Transverse colon (tissue), 4 donors: ENCODE data around the gene POLR2E. TPM values are rescaled to one million over a fixed set of nuclear protein-coding genes. Genes with fewer than 3 reads are reported as not detected.
A peak's percentile ranks its signal among the peaks of the same experiment; 100 is the strongest.

Source experiments
- DNase-seq: peaks from one replicate; pipeline ENCODE4 v3.0.0-alpha.2; 2019
- H3K27ac ChIP-seq, 4 donors: fragments of 200-600 bp; sonication (generic); 2 replicates each; pipeline ENCODE4 v1.5.1; 2016 to 2018; ENCODE audit warnings: inconsistent platforms in 4 of 4
- H3K27me3 ChIP-seq: fragments of 200-600 bp; sonication (generic); 2 replicates; pipeline ENCODE4 v1.5.1; 2017; ENCODE audit warnings: inconsistent platforms
- H3K36me3 ChIP-seq, 4 donors: fragments of 200-600 bp; sonication (generic); 2 replicates each; pipeline ENCODE4 v1.5.1; 2017 to 2019; ENCODE audit warnings: inconsistent platforms in 4 of 4
- H3K4me1 ChIP-seq, 4 donors: fragments of 200-600 bp; sonication (generic); 2 replicates each; pipeline ENCODE4 v1.5.1; 2017 to 2020; ENCODE audit warnings: inconsistent platforms in 4 of 4
- H3K4me3 ChIP-seq, 4 donors: fragments of 200-600 bp; sonication (generic); 1 replicate in 1 of 4; 2 replicates in 3 of 4; pipeline versions ENCODE4 v1.5.1 to v1.6.1; 2017 to 2019; ENCODE audit warnings: inconsistent platforms in 4 of 4
- H3K9me3 ChIP-seq, 2 donors: fragments of 200-600 bp; sonication (generic); 2 replicates each; pipeline ENCODE4 v1.5.1; 2017 to 2019; ENCODE audit warnings: inconsistent platforms in 2 of 2
- CTCF ChIP-seq, 5 experiments: fragments of 200-600 bp in 3 of 5; fragments of 450-650 bp in 2 of 5; sonication (generic) in 3 of 5; IDR thresholded peaks; 1 replicate in 2 of 5; 2 replicates in 3 of 5; pipeline ENCODE4 v1.5.1; 2016 to 2017; ENCODE audit warnings: antibody characterized with exemption in 5 of 5, inconsistent platforms in 3 of 5, mild to moderate bottlenecking in 2 of 5, moderate library complexity in 1 of 5
- EP300 ChIP-seq: sonication (generic); formaldehyde crosslinking; IDR thresholded peaks from one replicate; pipeline ENCODE4 v1.6.1; 2017; ENCODE audit warnings: antibody characterized with exemption, low read depth
- POLR2A ChIP-seq: fragments of 450-650 bp; IDR thresholded peaks from one replicate; pipeline ENCODE4 v1.6.1; 2016; ENCODE audit warnings: antibody characterized with exemption, mild to moderate bottlenecking, moderate library complexity
- POLR2AphosphoS5 ChIP-seq, 3 donors: sonication (generic); formaldehyde crosslinking; IDR thresholded peaks; one replicate each; pipeline ENCODE4 v1.6.1; 2016; ENCODE audit warnings: antibody characterized with exemption in 3 of 3
- WGBS, 2 donors: methylation state at CpG; one replicate each; pipeline ENCODE4 v1.1.5; 2018; ENCODE audit warnings: low coverage in 1 of 2; 5-methylcytosine and 5-hydroxymethylcytosine counted together
- in situ Hi-C, 4 donors: fragments of 200-750 bp; cut with MboI; loops; one replicate each; pipeline versions ENCODE4 v1.15.0 to v1.15.1; 2017; ENCODE audit warnings: low sequenced_read_pairs in 3 of 4, low pct_ligation_motif_present in 1 of 4, low pct_unique_long_range_greater_than_20kb in 1 of 4
- intact Hi-C: fragments of 100-400 bp; cut with DNase I; formaldehyde crosslinking; loops from one replicate; pipeline ENCODE4 v1.15.1; 2023; ENCODE audit warnings: low total_unique reads
- total RNA-seq, 4 donors: library from RNA; depleted of rRNA; stranded (reverse); fragments of >200 nt; gene quantifications; one replicate each; pipeline ENCODE4 v1.1.0, GENCODE V29; 2016

Gene POLR2E
- 100 to 1,000 TPM in 2 of 4 donors, 10 to 100 TPM in 2; 74.8 to 167 (median 103) TPM for total RNA-seq

GRCh38 chr19:1094978-1095701 is at the start of gene POLR2E:
Gene POLR2E, minus strand, starts transcription at chr19:1095375. Its CDS starts 60 bp downstream, at chr19:1095315.
- no peaks in the 10 kb centered on the region for H3K27me3 ChIP-seq
- H3K4me1 ChIP-seq: peaks cover 12 to 46% (median 32%) of the 10 kb centered on the region in 4 donors
- no peaks in the 10 kb centered on the region for H3K9me3 ChIP-seq
- intact Hi-C loops (no loop called here), in situ Hi-C loops (no loop called here)
- TF ChIP-seq CTCF (IDR thresholded peaks at IDR 0.05) (no peak), POLR2A (peak; percentile 90), EP300 (no peak), POLR2AphosphoS5 (IDR thresholded peaks at IDR 0.05) (peak; percentile 92 to 94 (median 94))
- H3K36me3 ChIP-seq: peaks cover 0 to 15% (median 6%) of the 10 kb centered on the region in 4 donors
- peak within 1 kb of the TSS; percentile 89 to 98 (median 92) for H3K4me3 ChIP-seq
- H3K27ac ChIP-seq: peak within 1 kb of the TSS; percentile 79 to 88 (median 86)
- DNase-seq: peak; percentile 99
- WGBS, 2 donors: 0% methylated on average over 70 of the region's 81 CpGs; no CpG with 5 or more reads in 1 of the 2 donors

- intact Hi-C loops: no loop called here
- Histone ChIP-seq H3K27me3 (no peaks in the 10 kb centered on the region), H3K27ac (no peak overlapping the region), H3K4me3 (no peak overlapping the region), H3K36me3 (peaks cover 0 to 16% (median 2%) of the 10 kb centered on the region in 4 donors), H3K9me3 (no peaks in the 10 kb centered on the region), H3K4me1 (no peaks in the 10 kb centered on the region)
- DNase-seq: no peak
- WGBS, 2 donors: 77 to 100% methylated on average over 1 of the region's 1 CpG
- in situ Hi-C loops: no loop called here
- TF ChIP-seq POLR2A (no peak), EP300 (no peak), CTCF (IDR thresholded peaks at IDR 0.05) (no peak), POLR2AphosphoS5 (IDR thresholded peaks at IDR 0.05) (no peak)
Measured at GRCh38 chr19:1144741-1145140, 49.6 kb upstream of the POLR2E start.

- Histone ChIP-seq H3K27ac (no peak overlapping the region), H3K4me3 (no peak overlapping the region), H3K27me3 (no peaks in the 10 kb centered on the region), H3K9me3 (no peaks in the 10 kb centered on the region), H3K36me3 (peaks cover 0 to 16% (median 2%) of the 10 kb centered on the region in 4 donors), H3K4me1 (no peaks in the 10 kb centered on the region)
- in situ Hi-C loops (no loop called here), intact Hi-C loops (no loop called here)
- WGBS, 2 donors: 93% methylated on average over 33 of the region's 33 CpGs; no CpG with 5 or more reads in 1 of the 2 donors
- no peak for DNase-seq
- TF ChIP-seq EP300 (no peak), POLR2AphosphoS5 (IDR thresholded peaks at IDR 0.05) (no peak), CTCF (IDR thresholded peaks at IDR 0.05) (no peak), POLR2A (no peak)
Measured at GRCh38 chr19:1143828-1144399, 48.7 kb upstream of the POLR2E start.

- Histone ChIP-seq H3K27me3 (no peaks in the 10 kb centered on the region), H3K9me3 (no peaks in the 10 kb centered on the region), H3K27ac (no peak overlapping the region), H3K4me1 (peaks cover 0 to 1% (median under 1%) of the 10 kb centered on the region in 4 donors), H3K36me3 (peaks cover 0 to 16% (median 2%) of the 10 kb centered on the region in 4 donors), H3K4me3 (no peak overlapping the region)
- no peak for DNase-seq
- intact Hi-C loops (no loop called here), in situ Hi-C loops (no loop called here)
- no peak for TF ChIP-seq POLR2A
- no peak for TF ChIP-seq POLR2AphosphoS5 (IDR thresholded peaks at IDR 0.05)
- no peak for TF ChIP-seq CTCF (IDR thresholded peaks at IDR 0.05)
- no peak for TF ChIP-seq EP300
- WGBS, 2 donors: 80 to 81% methylated on average over 4 to 5 of the region's 5 CpGs
Measured at GRCh38 chr19:1141944-1142343, 46.8 kb upstream of the POLR2E start.
